Lung (tissue), 12 donors: ENCODE data around the gene PDXK. TPM values are rescaled to one million over a fixed set of nuclear protein-coding genes. Genes with fewer than 3 reads are reported as not detected.

Experiments used
- ATAC-seq: fragments of 200-7000 bp; cut with Tn5 transposase; one replicate; pipeline ENCODE4 v1.9.1; 2020; ENCODE audit warnings: moderate number of reproducible peaks; ENCODE audit not compliant: insufficient read depth, low FRiP score
- DNase-seq, 3 donors: peaks; one replicate each; pipeline ENCODE4 v3.0.0-alpha.2; 2013 to 2017
- H3K27ac ChIP-seq, 2 donors: one replicate each; pipeline ENCODE4 v1.5.1; 2013; ENCODE audit warnings: mild to moderate bottlenecking in 2 of 2, moderate library complexity in 2 of 2, control low read depth in 1 of 2, inconsistent platforms in 1 of 2, low read depth in 1 of 2, low read length in 1 of 2
- H3K27me3 ChIP-seq, 3 donors: one replicate each; pipeline ENCODE4 v1.5.1; 2013; ENCODE audit warnings: low read length in 2 of 3; ENCODE audit not compliant: control insufficient read depth in 3 of 3, insufficient read depth in 3 of 3
- H3K36me3 ChIP-seq, 4 donors: one replicate each; pipeline ENCODE4 v1.5.1; 2013; ENCODE audit warnings: low read length in 4 of 4, mild to moderate bottlenecking in 1 of 4, moderate library complexity in 1 of 4; ENCODE audit not compliant: control insufficient read depth in 4 of 4, insufficient read depth in 4 of 4
- H3K4me1 ChIP-seq, 5 donors: one replicate each; pipeline ENCODE4 v1.5.1; 2013; ENCODE audit warnings: low read length in 5 of 5, mild to moderate bottlenecking in 2 of 5, moderate library complexity in 1 of 5; ENCODE audit not compliant: control insufficient read depth in 5 of 5, insufficient read depth in 5 of 5
- H3K4me3 ChIP-seq: one replicate; pipeline ENCODE4 v1.5.1; 2013; ENCODE audit warnings: mild to moderate bottlenecking, control low read depth, moderate library complexity
- H3K9ac ChIP-seq, 2 donors: one replicate each; pipeline ENCODE4 v1.5.1; 2013; ENCODE audit warnings: low read length in 2 of 2, control low read depth in 1 of 2; ENCODE audit not compliant: insufficient read depth in 1 of 2
- H3K9me3 ChIP-seq, 4 donors: one replicate each; pipeline ENCODE4 v1.5.1; 2013; ENCODE audit warnings: low read length in 3 of 4, mild to moderate bottlenecking in 1 of 4, moderate library complexity in 1 of 4; ENCODE audit not compliant: control insufficient read depth in 4 of 4, insufficient read depth in 3 of 4
- CTCF ChIP-seq: IDR thresholded peaks from 2 replicates; pipeline ENCODE4 v1.5.1; 2012; ENCODE audit warnings: mild to moderate bottlenecking; ENCODE audit errors: control extremely low read depth, extremely low read depth
- WGBS, 2 donors: extraction: QIAGEN DNeasy Blood & Tissue Kit; methylation state at CpG; one replicate each; pipeline ENCODE4 v1.1.7; 2013; 5-methylcytosine and 5-hydroxymethylcytosine counted together
- polyA plus RNA-seq, 2 donors: library from polyadenylated mRNA; stranded (reverse); fragments of 200-250 nt; gene quantifications; one replicate each; pipeline ENCODE4 v1.2.1, GENCODE V29; 2013
- total RNA-seq, 2 donors: library from RNA; depleted of rRNA in 1 of 2; stranded (reverse); fragments of >200 nt in 1 of 2; gene quantifications; one replicate each; pipeline ENCODE4 v1.2.1, GENCODE V29; 2014 to 2021
- donor health status: control.
- donor health status: control.
- donor health status: Bipolar disorder and iron deficiency.
- donor health status: healthy.
- donor health status: DM: yes; HTN: yes; CAD: no.

PDXK gene
- total and polyA plus RNA-seq, 4 donors, result 62.7 to 276 (median 157) TPM

- TF ChIP-seq CTCF, result no peak
- DNase-seq, result no peak
- Histone ChIP-seq H3K27ac (no peak overlapping the region), H3K36me3 (peaks cover 0 to 29% (median 0%) of the 10 kb centered on the region in 4 donors), H3K4me3 (no peak overlapping the region), H3K9me3 (no peaks in the 10 kb centered on the region), H3K27me3 (no peaks in the 10 kb centered on the region), H3K9ac (no peak overlapping the region), H3K4me1 (peaks cover 0 to 7% (median 0%) of the 10 kb centered on the region in 5 donors)
- no peak for ATAC-seq
- 94 to 95% methylated on average over 10 of the region's 10 CpGs for WGBS, 2 donors
Measured at GRCh38 chr21:43763901-43764523, 45.1 kb downstream of the PDXK start.

DNA sequence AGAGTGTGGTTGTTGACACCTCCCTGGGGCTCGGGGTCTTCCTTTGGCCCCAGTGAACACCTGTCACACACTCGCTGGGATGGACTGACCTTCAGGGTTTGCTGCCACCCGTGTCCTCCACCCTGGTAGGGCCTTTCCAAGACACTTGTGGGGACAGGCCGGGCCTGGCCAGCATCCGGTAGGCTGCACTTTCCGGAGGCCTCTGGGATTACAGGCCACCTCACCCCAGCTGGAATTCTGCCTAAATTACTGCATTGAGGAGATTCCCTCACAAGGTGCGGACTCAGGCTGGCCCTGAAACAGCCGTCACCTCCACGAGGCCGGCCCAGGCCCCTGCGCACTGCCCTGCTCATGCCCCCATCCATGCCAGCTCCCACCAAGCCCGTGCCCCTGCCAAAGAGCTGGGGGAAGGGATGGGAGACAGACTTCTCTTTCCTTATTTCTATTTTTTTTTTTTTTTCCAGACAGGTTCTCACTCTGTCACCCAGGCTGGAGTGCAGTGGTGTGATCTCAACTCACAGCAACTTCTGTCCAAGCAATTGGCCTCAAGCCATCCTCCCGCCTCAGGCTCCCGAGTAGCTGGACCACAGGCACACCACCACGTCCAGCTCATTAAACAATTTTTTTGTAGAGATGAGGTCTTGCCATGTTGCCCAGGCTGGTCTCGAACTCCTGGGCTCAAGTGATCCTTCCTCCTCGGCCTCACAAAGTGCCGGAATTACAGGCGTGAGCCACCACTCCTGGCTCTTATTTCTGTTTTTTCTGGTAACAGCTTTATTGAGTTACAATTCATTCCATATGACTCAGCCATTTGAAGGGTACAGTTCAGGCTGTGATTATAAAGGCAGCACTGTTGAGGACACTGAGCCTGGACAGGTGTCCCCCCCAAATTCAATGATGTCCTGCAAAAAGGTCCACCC is 45.9 kb downstream of the PDXK start:
- no peaks in the 10 kb centered on the region for H3K9me3 ChIP-seq
- H3K4me3 ChIP-seq, result no peak overlapping the region
- peak in 1 of 3 donors; percentile 30 for DNase-seq
- 81 to 86% methylated on average over 19 of the region's 19 CpGs for WGBS, 2 donors
- H3K27me3 ChIP-seq, result no peaks in the 10 kb centered on the region
- no peak for TF ChIP-seq CTCF
- H3K4me1 ChIP-seq, result peaks cover 0 to 7% (median 0%) of the 10 kb centered on the region in 5 donors
- peak overlapping the region in 1 of 2 donors; percentile 18 for H3K27ac ChIP-seq
- no peak overlapping the region for H3K9ac ChIP-seq
- ATAC-seq, result no peak
- peaks cover 0 to 23% (median 0%) of the 10 kb centered on the region in 4 donors for H3K36me3 ChIP-seq

- no peaks in the 10 kb centered on the region for H3K27me3 ChIP-seq
- H3K4me3 ChIP-seq, result no peak overlapping the region
- ATAC-seq (no peak), DNase-seq (peak in 1 of 3 donors; percentile 20)
- no peaks in the 10 kb centered on the region for H3K9me3 ChIP-seq
- peak overlapping the region in 1 of 2 donors; percentile 46 for H3K27ac ChIP-seq
- 78 to 86% methylated on average over 34 of the region's 34 CpGs for WGBS, 2 donors
- TF ChIP-seq CTCF, result no peak
- no peak overlapping the region for H3K9ac ChIP-seq
- H3K36me3 ChIP-seq, result peaks cover 0 to 11% (median 0%) of the 10 kb centered on the region in 4 donors
- peaks cover 0 to 7% (median 0%) of the 10 kb centered on the region in 5 donors for H3K4me1 ChIP-seq
Measured at GRCh38 chr21:43766734-43767497, 48.0 kb downstream of the PDXK start.
